ENCODE data around the gene PSMC2.

- TF ChIP-seq, protein P1, sequence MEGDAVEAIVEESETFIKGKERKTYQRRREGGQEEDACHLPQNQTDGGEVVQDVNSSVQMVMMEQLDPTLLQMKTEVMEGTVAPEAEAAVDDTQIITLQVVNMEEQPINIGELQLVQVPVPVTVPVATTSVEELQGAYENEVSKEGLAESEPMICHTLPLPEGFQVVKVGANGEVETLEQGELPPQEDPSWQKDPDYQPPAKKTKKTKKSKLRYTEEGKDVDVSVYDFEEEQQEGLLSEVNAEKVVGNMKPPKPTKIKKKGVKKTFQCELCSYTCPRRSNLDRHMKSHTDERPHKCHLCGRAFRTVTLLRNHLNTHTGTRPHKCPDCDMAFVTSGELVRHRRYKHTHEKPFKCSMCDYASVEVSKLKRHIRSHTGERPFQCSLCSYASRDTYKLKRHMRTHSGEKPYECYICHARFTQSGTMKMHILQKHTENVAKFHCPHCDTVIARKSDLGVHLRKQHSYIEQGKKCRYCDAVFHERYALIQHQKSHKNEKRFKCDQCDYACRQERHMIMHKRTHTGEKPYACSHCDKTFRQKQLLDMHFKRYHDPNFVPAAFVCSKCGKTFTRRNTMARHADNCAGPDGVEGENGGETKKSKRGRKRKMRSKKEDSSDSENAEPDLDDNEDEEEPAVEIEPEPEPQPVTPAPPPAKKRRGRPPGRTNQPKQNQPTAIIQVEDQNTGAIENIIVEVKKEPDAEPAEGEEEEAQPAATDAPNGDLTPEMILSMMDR (conservative IDR thresholded peaks at IDR 0.05; ENCODE audit: low read depth, low read length), result no peak
- no peak for TF ChIP-seq EZH2 (IDR thresholded peaks at IDR 0.05; ENCODE audit: low read length, unreplicated experiment)
- no peak for TF ChIP-seq EZH2phosphoT487 (IDR thresholded peaks at IDR 0.05; ENCODE audit: borderline replicate concordance, low read length)
These were observed 66.0 kb downstream of the PSMC2 start for GRCh38 chr7:103413407-103413806.
